SH-SY5Y (cell line): ENCODE measurements around the gene ADA.

Source experiments
- GATA2 ChIP-seq: IDR thresholded peaks from 2 replicates; pipeline ENCODE4 v1.6.1; 2011; ENCODE audit warnings: mild to moderate bottlenecking, low read depth, low read length
- GATA3 ChIP-seq: IDR thresholded peaks from 2 replicates; pipeline ENCODE4 v1.6.1; 2011; ENCODE audit warnings: low read depth, mild to moderate bottlenecking, low read length, moderate library complexity

- no peak for TF ChIP-seq GATA2
- TF ChIP-seq GATA3, result no peak
Observed at GRCh38 chr20:44599715-44600114, 51.8 kb downstream of the ADA start.
